GM18909 (cell line): ENCODE measurements around the gene PSENEN.
"Not testable (repeated sequence)": the region's sequence is repeated elsewhere in the genome, so short reads cannot be mapped to it uniquely, and the experiment has no call there.

Experiments
- ATAC-seq: cut with Tn5 transposase; IDR thresholded peaks from one replicate; pipeline ENCODE4 v1.9.1; 2021; ENCODE audit warnings: mild to moderate bottlenecking; ENCODE audit not compliant: unreplicated experiment, poor library complexity

Gene PSENEN

GRCh38 chr19:35717665-35718344, 27.6 kb upstream of the PSENEN start, which contains the start of gene KMT2B:
KMT2B (plus strand) TSS chr19:35718003; CDS start chr19:35718019, 16 bp downstream.
- ATAC-seq = peak; percentile 51

DNA sequence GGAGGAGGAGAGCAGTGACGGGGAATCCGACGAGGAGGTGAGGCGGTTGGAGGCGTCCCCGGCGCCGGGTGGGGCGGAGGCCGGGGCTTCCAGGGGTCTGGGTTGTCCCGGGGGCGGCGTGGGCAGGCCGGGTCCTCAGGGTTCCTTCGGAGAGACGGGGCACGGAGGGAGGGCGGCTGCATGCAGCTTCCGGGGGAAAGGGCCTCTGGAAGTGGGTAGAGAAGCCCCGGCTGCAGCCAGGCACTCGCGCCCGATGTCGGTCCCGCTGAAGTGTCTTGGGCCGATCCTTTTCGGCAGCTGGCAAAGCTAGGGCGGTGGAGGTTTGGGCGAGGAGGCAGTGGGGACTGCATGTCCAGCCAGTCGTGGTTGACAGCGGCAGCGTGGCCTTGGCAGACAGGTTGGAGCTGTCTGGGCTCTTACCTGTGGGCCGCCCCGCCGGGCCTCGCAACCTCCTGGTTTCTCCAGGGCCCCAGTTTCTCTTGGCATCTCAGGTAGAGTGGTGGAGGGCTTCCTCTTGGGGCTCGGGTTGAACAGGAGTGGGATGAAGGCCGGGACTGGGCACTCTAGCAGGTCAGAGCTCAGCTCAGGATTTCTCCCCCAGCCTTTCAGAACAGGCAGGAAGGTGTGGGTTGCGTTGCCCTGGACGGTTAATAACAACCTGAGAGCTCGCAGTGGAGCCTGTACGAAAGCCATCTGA, 27.0 kb upstream of the PSENEN start:
- ATAC-seq = peak; percentile 2

DNA sequence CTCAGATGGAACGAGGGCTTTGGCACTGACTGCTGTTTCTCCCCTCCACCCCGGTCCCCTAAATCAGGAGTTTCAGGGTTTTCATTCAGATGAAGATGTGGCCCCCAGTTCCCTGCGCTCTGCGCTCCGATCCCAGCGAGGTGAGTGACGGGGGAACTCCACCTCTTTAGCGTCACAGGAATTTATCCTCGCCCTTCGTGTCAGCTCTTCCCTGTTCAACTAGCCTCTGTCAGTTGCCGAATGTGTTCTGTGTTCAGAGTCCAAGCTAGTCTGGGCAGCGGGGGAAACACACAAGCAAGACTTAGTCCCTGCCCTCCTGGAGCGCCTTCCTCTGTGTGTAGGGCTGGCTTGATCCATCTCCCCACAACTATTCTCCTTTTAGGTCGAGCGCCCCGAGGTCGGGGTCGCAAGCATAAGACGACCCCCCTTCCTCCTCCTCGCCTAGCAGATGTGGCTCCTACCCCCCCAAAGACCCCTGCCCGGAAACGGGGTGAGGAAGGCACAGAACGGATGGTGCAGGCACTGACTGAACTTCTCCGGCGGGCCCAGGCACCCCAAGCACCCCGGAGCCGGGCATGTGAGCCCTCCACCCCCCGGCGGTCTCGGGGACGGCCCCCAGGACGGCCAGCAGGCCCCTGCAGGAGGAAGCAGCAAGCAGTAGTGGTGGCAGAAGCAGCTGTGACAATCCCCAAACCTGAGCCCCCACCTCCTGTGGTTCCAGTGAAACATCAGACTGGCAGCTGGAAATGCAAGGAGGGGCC, 25.9 kb upstream of the PSENEN start:
- no peak for ATAC-seq

DNA sequence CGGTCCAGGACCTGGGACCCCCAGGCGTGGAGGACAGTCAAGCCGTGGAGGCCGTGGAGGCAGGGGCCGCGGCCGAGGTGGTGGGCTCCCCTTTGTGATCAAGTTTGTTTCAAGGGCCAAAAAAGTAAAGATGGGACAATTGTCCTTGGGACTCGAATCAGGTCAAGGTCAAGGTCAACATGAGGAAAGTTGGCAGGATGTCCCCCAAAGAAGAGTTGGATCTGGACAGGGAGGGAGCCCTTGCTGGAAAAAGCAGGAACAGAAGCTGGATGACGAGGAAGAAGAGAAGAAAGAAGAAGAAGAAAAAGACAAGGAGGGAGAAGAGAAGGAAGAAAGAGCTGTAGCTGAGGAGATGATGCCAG, 25.3 kb upstream of the PSENEN start:
- no peak for ATAC-seq

GRCh38 chr19:35720648-35721047, 24.8 kb upstream of the PSENEN start:
- ATAC-seq = no peak

DNA sequence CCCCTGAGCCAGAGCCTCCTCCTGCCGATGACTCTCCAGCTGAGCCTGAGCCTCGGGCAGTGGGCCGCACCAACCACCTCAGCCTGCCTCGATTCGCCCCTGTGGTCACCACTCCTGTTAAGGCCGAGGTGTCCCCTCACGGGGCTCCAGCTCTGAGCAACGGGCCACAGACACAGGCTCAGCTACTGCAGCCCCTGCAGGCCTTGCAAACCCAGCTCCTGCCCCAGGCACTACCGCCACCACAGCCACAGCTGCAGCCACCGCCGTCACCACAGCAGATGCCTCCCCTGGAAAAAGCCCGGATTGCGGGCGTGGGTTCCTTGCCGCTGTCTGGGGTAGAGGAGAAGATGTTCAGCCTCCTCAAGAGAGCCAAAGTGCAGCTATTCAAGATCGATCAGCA, 24.1 kb upstream of the PSENEN start:
- no peak for ATAC-seq

DNA sequence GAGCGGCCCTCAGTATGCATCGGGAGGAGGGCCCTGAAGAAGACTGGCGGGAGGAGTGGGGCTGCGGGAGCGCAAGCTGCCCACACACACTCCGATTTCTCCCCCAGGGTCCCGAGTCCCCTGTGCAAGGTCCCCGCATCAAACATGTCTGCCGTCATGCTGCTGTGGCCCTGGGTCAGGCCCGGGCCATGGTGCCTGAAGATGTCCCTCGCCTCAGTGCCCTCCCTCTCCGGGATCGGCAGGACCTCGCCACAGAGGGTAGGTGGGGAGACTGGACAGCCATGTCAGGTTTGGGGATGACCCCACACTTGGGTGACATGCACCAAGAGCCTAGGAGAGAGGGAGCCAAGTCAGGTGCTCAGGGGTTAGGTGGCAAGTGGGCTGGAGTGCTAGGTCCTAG, 23.0 kb upstream of the PSENEN start:
- no peak for ATAC-seq

DNA sequence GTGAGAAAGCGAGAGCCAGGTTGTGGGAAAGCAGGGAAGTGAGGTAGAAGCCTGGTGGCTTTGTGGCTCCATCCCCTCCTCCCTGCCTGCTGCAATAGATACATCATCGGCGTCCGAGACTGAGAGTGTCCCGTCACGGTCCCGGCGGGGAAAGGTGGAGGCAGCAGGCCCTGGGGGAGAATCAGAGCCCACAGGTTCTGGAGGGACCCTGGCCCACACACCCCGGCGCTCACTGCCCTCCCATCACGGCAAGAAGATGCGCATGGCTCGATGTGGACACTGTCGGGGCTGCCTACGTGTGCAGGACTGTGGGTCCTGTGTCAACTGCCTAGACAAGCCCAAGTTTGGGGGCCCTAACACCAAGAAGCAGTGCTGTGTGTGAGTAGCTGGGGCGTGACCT, 22.6 kb upstream of the PSENEN start:
- ATAC-seq = no peak

DNA sequence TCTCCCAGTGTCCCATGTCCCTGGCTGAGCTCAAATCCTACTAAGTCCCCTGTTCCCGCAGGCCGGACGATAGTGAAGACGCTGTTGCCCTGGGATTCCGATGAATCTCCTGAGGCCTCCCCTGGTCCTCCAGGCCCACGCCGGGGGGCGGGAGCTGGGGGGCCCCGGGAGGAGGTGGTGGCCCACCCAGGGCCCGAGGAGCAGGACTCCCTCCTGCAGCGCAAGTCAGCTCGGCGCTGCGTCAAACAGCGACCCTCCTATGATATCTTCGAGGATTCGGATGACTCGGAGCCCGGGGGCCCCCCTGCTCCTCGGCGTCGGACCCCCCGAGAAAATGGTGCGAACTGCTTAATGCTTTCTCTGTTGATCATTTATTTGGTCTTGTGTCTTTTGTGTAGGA, 21.8 kb upstream of the PSENEN start:
- no peak for ATAC-seq

- not testable (repeated sequence) for ATAC-seq
Measured at GRCh38 chr19:35724132-35724531, 21.3 kb upstream of the PSENEN start.

GRCh38 chr19:35724560-35724959, 20.9 kb upstream of the PSENEN start:
- no peak for ATAC-seq

DNA sequence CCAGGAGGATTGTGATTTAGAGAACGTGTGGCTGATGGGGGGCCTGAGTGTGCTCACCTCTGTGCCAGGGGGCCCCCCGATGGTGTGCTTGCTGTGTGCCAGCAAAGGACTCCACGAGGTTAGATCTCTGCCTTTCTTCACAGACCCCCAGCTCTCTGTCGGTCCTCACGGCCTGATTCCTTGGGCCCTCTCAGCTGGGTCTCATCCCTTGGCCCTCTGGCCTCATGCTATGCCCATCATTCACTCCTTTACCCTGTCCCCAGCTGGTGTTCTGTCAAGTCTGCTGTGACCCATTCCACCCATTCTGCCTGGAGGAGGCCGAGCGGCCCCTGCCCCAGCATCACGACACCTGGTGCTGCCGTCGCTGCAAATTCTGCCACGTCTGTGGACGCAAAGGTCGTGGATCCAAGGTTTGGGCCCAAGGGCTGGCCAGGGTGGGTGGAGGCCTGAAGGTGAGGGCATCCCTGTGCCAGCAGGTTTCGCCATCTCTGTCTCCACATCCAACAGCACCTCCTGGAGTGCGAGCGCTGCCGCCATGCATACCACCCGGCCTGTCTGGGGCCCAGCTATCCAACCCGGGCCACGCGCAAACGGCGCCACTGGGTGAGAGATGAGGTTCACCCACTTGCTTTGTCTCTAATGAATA, 20.1 kb upstream of the PSENEN start:
- no peak for ATAC-seq

GRCh38 chr19:35727053-35727955, 18.1 kb upstream of the PSENEN start:
- ATAC-seq = no peak

GRCh38 chr19:35727956-35728706, 17.3 kb upstream of the PSENEN start:
- ATAC-seq = no peak

- no peak for ATAC-seq
Measured at GRCh38 chr19:35729021-35729420, 16.4 kb upstream of the PSENEN start.

- no peak for ATAC-seq
Measured at GRCh38 chr19:35729763-35730162, 15.7 kb upstream of the PSENEN start.

DNA sequence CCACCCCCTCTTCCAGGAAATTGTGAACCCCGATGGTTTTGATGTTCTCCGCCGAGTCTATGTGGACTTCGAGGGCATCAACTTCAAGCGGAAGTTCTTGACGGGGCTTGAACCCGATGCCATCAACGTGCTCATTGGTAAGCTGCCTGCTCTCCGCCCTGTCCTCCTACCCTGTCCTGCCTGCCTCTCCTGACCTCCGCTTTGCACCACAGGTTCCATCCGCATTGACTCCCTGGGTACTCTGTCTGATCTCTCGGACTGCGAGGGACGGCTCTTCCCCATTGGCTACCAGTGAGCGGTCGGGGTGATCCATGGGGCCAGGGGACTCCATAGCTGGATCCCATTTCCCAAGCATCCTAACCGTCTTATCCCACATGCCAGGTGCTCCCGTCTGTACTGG, 15.1 kb upstream of the PSENEN start:
- no peak for ATAC-seq

DNA sequence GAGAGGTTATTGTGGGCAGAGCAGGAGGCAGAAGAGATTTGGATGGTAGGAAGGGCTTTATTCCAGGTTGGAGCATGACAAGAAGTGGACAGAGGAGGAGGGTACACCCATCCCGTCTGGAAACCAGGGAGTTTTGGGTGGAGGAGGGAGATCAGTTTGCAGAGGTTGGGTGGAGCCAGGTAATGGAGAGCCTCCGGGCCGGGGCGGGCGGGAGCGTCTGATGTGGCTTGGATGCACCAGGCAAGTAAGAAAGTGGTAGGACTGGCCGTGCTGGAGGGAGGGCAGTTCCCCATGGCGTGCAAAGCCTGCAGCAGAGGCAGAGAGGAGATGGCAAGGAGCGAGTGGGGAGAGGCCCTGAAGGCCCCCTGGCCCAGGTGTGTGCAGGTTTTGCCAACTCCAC, 14.1 kb upstream of the PSENEN start:
- no peak for ATAC-seq

DNA sequence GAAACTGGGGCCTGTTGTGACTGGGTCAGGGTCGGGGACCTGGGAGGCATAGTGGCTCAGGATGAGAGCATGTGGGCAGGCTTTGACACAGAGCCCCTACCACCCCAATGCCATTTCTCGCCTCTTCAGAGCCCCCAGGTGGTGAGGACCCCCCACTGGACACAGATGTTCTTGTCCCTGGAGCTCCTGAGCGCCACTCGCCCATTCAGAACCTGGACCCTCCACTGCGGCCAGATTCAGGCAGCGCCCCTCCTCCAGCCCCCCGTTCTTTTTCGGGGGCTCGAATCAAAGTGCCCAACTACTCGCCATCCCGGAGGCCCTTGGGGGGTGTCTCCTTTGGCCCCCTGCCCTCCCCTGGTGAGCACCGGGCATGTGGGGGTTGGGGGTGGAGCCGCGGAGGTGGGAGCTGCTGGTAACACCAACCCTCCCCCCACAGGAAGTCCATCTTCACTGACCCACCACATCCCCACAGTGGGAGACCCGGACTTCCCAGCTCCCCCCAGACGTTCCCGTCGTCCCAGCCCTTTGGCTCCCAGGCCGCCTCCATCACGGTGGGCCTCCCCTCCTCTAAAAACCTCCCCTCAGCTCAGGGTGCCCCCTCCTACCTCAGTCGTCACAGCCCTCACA, 13.6 kb upstream of the PSENEN start:
- ATAC-seq = no peak
